K562 (cell line): ENCODE results near the gene SLC25A33. TPM values are rescaled to one million over a fixed set of nuclear protein-coding genes. Genes with fewer than 3 reads are reported as not detected.

Source experiments
- BMI1 ChIP-seq: fragments of 150-350 bp; IDR thresholded peaks from 2 replicates; pipeline ENCODE4 v1.6.1; 2014; ENCODE audit warnings: low read length
- CHD1 ChIP-seq: fragments of 200-600 bp; sonication (generic); IDR thresholded peaks from one replicate; pipeline ENCODE4 v1.6.1; 2012; ENCODE audit warnings: mild to moderate bottlenecking, moderate library complexity, low read length, inconsistent platforms
- E2F5 ChIP-seq: sonication (generic); formaldehyde crosslinking; IDR thresholded peaks from 2 replicates; pipeline ENCODE4 v1.8.0; 2022; ENCODE audit warnings: mild to moderate bottlenecking, missing genetic modification reagents
- MBD1 ChIP-seq: fragments of 250-450 bp; sonication (Bioruptor Pico); IDR thresholded peaks from 2 replicates; pipeline ENCODE4 v1.8.0; 2022; ENCODE audit warnings: inconsistent platforms
- MTF1 ChIP-seq: fragments of 250-450 bp; sonication (Bioruptor Pico); IDR thresholded peaks from 2 replicates; pipeline ENCODE4 v1.9.0; 2021; ENCODE audit warnings: moderate library complexity, mild to moderate bottlenecking, inconsistent platforms, borderline replicate concordance
- MXI1 ChIP-seq: IDR thresholded peaks from 2 replicates; pipeline ENCODE4 v1.6.1; 2011; ENCODE audit warnings: low read depth, mild to moderate bottlenecking, improper control_type of control experiment, low read length
- RAD21 ChIP-seq, 2 experiments: fragments of 250-450 bp in 1 of 2; fragments of 450-650 bp in 1 of 2; sonication (Bioruptor Pico) in 1 of 2; formaldehyde crosslinking in 1 of 2; IDR thresholded peaks in 1 of 2; conservative IDR thresholded peaks in 1 of 2; 2 replicates each; pipeline versions ENCODE4 v1.4.0 to v1.8.0; 2020 to 2022; ENCODE audit warnings: mild to moderate bottlenecking in 2 of 2, moderate library complexity in 1 of 2
- RFX5 ChIP-seq: IDR thresholded peaks from 2 replicates; pipeline ENCODE4 v1.6.1; 2011; ENCODE audit warnings: low read depth, mild to moderate bottlenecking, improper control_type of control experiment, low read length
- SNAPC5 ChIP-seq: fragments of 250-450 bp; sonication (Bioruptor Pico); IDR thresholded peaks from 2 replicates; pipeline ENCODE4 v1.8.0; 2021; ENCODE audit warnings: moderate library complexity, mild to moderate bottlenecking, inconsistent platforms
- TFAM ChIP-seq: fragments of 250-450 bp; sonication (Bioruptor Pico); conservative IDR thresholded peaks from 2 replicates; pipeline ENCODE4 v1.5.0; 2021; ENCODE audit warnings: mild to moderate bottlenecking, moderate library complexity
- TSC22D4 ChIP-seq: fragments of 450-650 bp; IDR thresholded peaks from 2 replicates; pipeline ENCODE4 v1.6.1; 2016; ENCODE audit warnings: missing genetic modification characterization, missing biosample characterization, control low read depth
- UBTF ChIP-seq, 2 experiments: IDR thresholded peaks; 2 replicates each; pipeline ENCODE4 v1.6.1; 2012; ENCODE audit warnings: improper control_type of control experiment in 2 of 2, low read depth in 2 of 2, low read length in 2 of 2, borderline replicate concordance in 1 of 2
- ZBTB1 ChIP-seq: sonication (generic); formaldehyde crosslinking; IDR thresholded peaks from 2 replicates; pipeline ENCODE4 v1.8.1; 2023; ENCODE audit warnings: missing genetic modification reagents, low read depth, mild to moderate bottlenecking, borderline replicate concordance
- ZFP30 ChIP-seq: fragments of 250-450 bp; sonication (Bioruptor Pico); IDR thresholded peaks from 2 replicates; pipeline ENCODE4 v1.8.0; 2022; ENCODE audit warnings: moderate library complexity, mild to moderate bottlenecking, inconsistent platforms, borderline replicate concordance
- ZNF146 ChIP-seq: IDR thresholded peaks from one replicate; pipeline ENCODE4 v1.6.1; 2018; ENCODE audit warnings: missing compliant biosample characterization; ENCODE audit not compliant: unreplicated experiment
- ZNF354B ChIP-seq: fragments of 250-450 bp; sonication (Bioruptor Pico); IDR thresholded peaks from 2 replicates; pipeline ENCODE4 v1.4.0; 2020
- ZNF551 ChIP-seq: fragments of 250-450 bp; sonication (Bioruptor Pico); IDR thresholded peaks from 2 replicates; pipeline ENCODE4 v1.5.0; 2021; ENCODE audit warnings: mild to moderate bottlenecking, moderate library complexity
- ZNF668 ChIP-seq: fragments of 250-450 bp; sonication (Bioruptor Pico); IDR thresholded peaks from 2 replicates; pipeline ENCODE4 v1.8.0; 2022; ENCODE audit warnings: mild to moderate bottlenecking, inconsistent platforms
- ZNF707 ChIP-seq: fragments of 250-450 bp; sonication (Bioruptor Pico); conservative IDR thresholded peaks from 2 replicates; pipeline ENCODE4 v1.8.0; 2022; ENCODE audit warnings: inconsistent platforms, mild to moderate bottlenecking, moderate library complexity
- polyA plus RNA-seq, 8 experiments: library from polyadenylated mRNA; depleted of rRNA in 4 of 8; stranded (reverse) in 5 of 8; unstranded in 3 of 8; fragments of >200 nt; fragmentation: Nextera tagmentation in 2 of 8; fragmentation: Illumina TruSeq in 1 of 8; extraction: Ambion mirVana in 2 of 8; extraction: Trizol in 1 of 8; gene quantifications; 2 replicates each; pipeline versions ENCODE4 v1.2.1 to v1.2.3, GENCODE V29; 2011 to 2014; ENCODE audit warnings: inconsistent platforms in 1 of 8, missing spikeins in 1 of 8
- total RNA-seq, 7 experiments: library from RNA; depleted of rRNA in 6 of 7; stranded (reverse); fragments of >200 nt in 6 of 7; fragmentation: Illumina TruSeq in 2 of 7; extraction: Trizol in 2 of 7; gene quantifications; 2 replicates each; pipeline versions ENCODE4 v1.2.1 to v1.2.3, GENCODE V29; 2011 to 2021; ENCODE audit warnings: low replicate concordance in 1 of 7

SLC25A33 gene
- total and polyA plus RNA-seq, 9 of the 15 experiments (the other 6 are each of a cell fraction or from before 2014, with no cell fraction given) = 3.2 to 23.5 (median 17.5) TPM

- TF ChIP-seq RFX5 (no peak), ZNF354B (no peak), ZNF551 (CRISPR knock-in tag) (no peak), E2F5 (CRISPR knock-in tag) (no peak), MXI1 (no peak), CHD1 (no peak), ZFP30 (CRISPR knock-in tag) (no peak), TSC22D4 (tag) (no peak), ZNF146 (CRISPR knock-in tag) (no peak), BMI1 (no peak), ZNF668 (CRISPR knock-in tag) (no peak), SNAPC5 (CRISPR knock-in tag) (no peak), UBTF (IDR thresholded peaks at IDR 0.05; ENCODE audit: borderline replicate concordance in 1 of 2, low read depth in 2 of 2, low read length in 2 of 2) (0 out of 4 replicates have a peak, but pooled peaks of 1 of the 2 experiments have one; percentile 39), RAD21 (CRISPR knock-in tag; conservative IDR thresholded peaks at IDR 0.05 in 1 of 2, IDR thresholded peaks at IDR 0.05 in 1 of 2) (peak; percentile 57 to 75), MTF1 (CRISPR knock-in tag) (no peak), ZBTB1 (CRISPR knock-in tag) (no peak), TFAM (no peak), MBD1 (CRISPR knock-in tag) (no peak), ZNF707 (CRISPR knock-in tag) (no peak)
These were observed 76.2 kb downstream of the SLC25A33 start (continued) for GRCh38 chr1:9615316-9616063.
